ENCODE results near the gene OR1M1. TPM values are rescaled to one million over a fixed set of nuclear protein-coding genes. Genes with fewer than 3 reads are reported as not detected.

The OR1M1 gene
- total and polyA plus RNA-seq, 9 of the 15 experiments (the other 6 are each of a cell fraction or from before 2014, with no cell fraction given): not detected

DNA sequence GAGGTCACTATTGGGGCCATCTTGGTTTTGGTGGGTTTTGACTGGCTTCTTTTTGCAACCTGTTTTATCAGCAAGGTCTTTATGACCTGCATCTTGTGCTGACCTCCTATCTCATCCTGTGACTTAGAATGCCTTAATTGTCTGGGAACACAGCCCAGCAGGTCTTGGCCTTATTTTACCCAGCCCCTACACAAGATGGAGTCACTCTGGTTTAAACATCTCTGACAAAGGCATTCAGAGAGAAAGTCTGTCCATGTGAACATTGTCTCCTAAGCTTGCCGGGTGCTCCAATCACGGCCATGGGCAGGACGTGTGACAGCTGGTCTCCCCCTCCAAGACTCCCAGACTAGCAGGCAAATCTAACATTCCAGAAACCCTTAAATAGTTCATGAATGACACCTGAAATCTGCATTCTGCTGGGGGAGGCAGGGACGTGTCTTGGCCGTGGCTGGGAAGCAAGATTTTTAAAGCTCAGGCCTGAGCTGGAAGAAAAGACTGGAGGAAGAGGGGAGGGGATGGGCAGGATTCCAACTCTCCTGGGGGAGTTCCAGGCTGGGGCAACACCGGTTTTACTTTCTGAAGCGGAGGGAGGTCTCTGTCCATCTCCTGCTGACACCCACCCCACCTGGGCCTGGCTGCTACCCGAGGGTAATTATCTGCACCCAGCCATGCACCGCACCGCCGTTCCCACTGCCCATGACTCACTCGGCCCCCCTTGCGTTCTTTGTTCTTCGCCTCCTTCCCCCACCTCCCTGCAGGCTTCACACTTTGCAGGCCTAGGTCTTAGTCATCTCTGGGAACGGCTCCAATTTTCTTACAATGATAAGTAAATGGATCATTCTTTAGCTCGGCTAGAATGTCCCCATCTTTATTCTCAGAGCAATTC lies 11.6 kb upstream of the OR1M1 start (continued):
- TF ChIP-seq, protein P1, sequence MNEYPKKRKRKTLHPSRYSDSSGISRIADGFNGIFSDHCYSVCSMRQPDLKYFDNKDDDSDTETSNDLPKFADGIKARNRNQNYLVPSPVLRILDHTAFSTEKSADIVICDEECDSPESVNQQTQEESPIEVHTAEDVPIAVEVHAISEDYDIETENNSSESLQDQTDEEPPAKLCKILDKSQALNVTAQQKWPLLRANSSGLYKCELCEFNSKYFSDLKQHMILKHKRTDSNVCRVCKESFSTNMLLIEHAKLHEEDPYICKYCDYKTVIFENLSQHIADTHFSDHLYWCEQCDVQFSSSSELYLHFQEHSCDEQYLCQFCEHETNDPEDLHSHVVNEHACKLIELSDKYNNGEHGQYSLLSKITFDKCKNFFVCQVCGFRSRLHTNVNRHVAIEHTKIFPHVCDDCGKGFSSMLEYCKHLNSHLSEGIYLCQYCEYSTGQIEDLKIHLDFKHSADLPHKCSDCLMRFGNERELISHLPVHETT (CRISPR knock-in tag; conservative IDR thresholded peaks at IDR 0.05 in 1 of 2, IDR thresholded peaks at IDR 0.05 in 1 of 2): 0 out of 4 replicates have a peak, but pooled peaks of 1 of the 2 experiments have one; percentile 41
- TF ChIP-seq KDM1A (IDR thresholded peaks at IDR 0.05) (peak; percentile 66 to 72), PYGO2 (tag; IDR thresholded peaks at IDR 0.05) (no peak), HMGN3 (IDR thresholded peaks at IDR 0.05; ENCODE audit: borderline replicate concordance, extremely low read depth, insufficient read length, low read depth, low read length) (peak; percentile 94), ZNF830 (CRISPR knock-in tag; IDR thresholded peaks at IDR 0.05) (no peak), TRIM24 (IDR thresholded peaks at IDR 0.05) (peak; percentile 69 to 83; a peak in 3 of 4 replicates), EHMT2 (IDR thresholded peaks at IDR 0.05) (peak; percentile 92), CHD1 (IDR thresholded peaks at IDR 0.05; ENCODE audit: low read length) (no peak), ZNF431 (CRISPR knock-in tag; IDR thresholded peaks at IDR 0.05) (no peak), LEF1 (IDR thresholded peaks at IDR 0.05) (peak; percentile 84; the same call in 1 of the 2 replicates), PPARD (CRISPR knock-in tag; IDR thresholded peaks at IDR 0.05) (no peak), BCOR (IDR thresholded peaks at IDR 0.05) (peak; percentile 75; the same call in 1 of the 2 replicates), SMAD2 (IDR thresholded peaks at IDR 0.05; ENCODE audit: low read depth, low read length) (no peak)
- TF ChIP-seq, protein P2, sequence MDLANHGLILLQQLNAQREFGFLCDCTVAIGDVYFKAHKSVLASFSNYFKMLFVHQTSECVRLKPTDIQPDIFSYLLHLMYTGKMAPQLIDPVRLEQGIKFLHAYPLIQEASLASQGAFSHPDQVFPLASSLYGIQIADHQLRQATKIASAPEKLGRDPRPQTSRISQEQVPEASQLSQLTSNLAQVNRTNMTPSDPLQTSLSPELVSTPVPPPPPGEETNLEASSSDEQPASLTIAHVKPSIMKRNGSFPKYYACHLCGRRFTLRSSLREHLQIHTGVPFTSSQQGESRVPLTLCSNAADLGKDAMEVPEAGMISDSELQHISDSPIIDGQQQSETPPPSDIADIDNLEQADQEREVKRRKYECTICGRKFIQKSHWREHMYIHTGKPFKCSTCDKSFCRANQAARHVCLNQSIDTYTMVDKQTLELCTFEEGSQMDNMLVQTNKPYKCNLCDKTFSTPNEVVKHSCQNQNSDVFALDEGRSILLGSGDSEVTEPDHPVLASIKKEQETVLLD (IDR thresholded peaks at IDR 0.05): peak; percentile 47; the same call in 1 of the 2 replicates
- TF ChIP-seq, protein P3, sequence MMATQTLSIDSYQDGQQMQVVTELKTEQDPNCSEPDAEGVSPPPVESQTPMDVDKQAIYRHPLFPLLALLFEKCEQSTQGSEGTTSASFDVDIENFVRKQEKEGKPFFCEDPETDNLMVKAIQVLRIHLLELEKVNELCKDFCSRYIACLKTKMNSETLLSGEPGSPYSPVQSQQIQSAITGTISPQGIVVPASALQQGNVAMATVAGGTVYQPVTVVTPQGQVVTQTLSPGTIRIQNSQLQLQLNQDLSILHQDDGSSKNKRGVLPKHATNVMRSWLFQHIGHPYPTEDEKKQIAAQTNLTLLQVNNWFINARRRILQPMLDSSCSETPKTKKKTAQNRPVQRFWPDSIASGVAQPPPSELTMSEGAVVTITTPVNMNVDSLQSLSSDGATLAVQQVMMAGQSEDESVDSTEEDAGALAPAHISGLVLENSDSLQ (IDR thresholded peaks at IDR 0.05): peak; percentile 52
- TF ChIP-seq, protein P4, sequence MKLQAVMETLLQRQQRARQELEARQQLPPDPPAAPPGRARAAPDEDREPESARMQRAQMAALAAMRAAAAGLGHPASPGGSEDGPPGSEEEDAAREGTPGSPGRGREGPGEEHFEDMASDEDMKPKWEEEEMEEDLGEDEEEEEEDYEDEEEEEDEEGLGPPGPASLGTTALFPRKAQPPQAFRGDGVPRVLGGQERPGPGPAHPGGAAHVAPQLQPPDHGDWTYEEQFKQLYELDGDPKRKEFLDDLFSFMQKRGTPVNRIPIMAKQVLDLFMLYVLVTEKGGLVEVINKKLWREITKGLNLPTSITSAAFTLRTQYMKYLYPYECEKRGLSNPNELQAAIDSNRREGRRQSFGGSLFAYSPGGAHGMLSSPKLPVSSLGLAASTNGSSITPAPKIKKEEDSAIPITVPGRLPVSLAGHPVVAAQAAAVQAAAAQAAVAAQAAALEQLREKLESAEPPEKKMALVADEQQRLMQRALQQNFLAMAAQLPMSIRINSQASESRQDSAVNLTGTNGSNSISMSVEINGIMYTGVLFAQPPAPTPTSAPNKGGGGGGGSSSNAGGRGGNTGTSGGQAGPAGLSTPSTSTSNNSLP (IDR thresholded peaks at IDR 0.05; ENCODE audit: borderline replicate concordance, low read depth, low read length): 0 out of 2 replicates have a peak, but pooled peaks have one; percentile 28
- TF ChIP-seq, protein P5, sequence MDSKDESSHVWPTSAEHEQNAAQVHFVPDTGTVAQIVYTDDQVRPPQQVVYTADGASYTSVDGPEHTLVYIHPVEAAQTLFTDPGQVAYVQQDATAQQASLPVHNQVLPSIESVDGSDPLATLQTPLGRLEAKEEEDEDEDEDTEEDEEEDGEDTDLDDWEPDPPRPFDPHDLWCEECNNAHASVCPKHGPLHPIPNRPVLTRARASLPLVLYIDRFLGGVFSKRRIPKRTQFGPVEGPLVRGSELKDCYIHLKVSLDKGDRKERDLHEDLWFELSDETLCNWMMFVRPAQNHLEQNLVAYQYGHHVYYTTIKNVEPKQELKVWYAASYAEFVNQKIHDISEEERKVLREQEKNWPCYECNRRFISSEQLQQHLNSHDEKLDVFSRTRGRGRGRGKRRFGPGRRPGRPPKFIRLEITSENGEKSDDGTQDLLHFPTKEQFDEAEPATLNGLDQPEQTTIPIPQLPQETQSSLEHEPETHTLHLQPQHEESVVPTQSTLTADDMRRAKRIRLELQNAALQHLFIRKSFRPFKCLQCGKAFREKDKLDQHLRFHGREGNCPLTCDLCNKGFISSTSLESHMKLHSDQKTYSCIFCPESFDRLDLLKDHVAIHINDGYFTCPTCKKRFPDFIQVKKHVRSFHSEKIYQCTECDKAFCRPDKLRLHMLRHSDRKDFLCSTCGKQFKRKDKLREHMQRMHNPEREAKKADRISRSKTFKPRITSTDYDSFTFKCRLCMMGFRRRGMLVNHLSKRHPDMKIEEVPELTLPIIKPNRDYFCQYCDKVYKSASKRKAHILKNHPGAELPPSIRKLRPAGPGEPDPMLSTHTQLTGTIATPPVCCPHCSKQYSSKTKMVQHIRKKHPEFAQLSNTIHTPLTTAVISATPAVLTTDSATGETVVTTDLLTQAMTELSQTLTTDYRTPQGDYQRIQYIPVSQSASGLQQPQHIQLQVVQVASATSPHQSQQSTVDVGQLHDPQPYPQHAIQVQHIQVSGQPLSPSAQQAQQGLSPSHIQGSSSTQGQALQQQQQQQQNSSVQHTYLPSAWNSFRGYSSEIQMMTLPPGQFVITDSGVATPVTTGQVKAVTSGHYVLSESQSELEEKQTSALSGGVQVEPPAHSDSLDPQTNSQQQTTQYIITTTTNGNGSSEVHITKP (IDR thresholded peaks at IDR 0.05; ENCODE audit: partially characterized antibody): peak; percentile 73

Measured in K562 (cell line).